ENCODE measurements around the gene NME8. TPM values are rescaled to one million over a fixed set of nuclear protein-coding genes. Genes with fewer than 3 reads are reported as not detected.

Gene NME8
- total RNA-seq, 1 experiment from 2014 or later = not detected

- Histone ChIP-seq H3K4me1 (ENCODE audit: insufficient read depth, low read length, poor library complexity, severe bottlenecking) (no peaks in the 10 kb centered on the region), H3K36me3 (ENCODE audit: insufficient read depth, low read length, poor library complexity, severe bottlenecking) (no peaks in the 10 kb centered on the region)
Observed at GRCh38 chr7:37901890-37902524, 53.6 kb downstream of the NME8 start.

DNA sequence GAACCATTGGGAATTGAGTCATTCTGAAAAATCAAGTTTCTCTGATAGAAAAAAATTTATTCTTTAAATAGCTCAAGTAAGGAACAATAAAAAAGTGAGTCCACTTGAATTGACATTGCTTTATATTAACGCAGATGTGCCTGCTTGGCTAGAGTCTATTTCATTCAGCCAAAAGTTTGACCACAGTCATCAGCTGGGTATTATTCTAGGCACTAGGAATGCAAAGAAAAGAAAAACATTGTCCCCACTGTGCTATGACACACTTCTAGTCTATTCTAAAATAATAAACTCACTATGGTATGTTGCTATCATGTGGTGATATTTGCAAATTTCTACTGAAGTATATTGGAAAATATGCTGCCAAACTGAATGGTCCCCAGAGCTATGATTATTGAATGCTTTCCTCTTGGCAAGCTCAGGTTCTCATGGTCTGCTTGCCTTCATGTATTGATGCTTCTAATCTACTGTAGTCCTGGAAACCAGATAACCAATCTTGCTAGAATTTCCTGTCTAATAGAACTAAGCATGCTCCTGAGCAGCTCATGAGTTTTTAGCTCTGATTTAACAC lies 59.9 kb downstream of the NME8 start:
- no peaks in the 10 kb centered on the region for H3K4me1 ChIP-seq (ENCODE audit: insufficient read depth, low read length, poor library complexity, severe bottlenecking)
- TF ChIP-seq EZH2 (IDR thresholded peaks at IDR 0.05; ENCODE audit: borderline replicate concordance, low read depth, low read length, poor library complexity, severe bottlenecking) = no peak
- TF ChIP-seq, protein P1, sequence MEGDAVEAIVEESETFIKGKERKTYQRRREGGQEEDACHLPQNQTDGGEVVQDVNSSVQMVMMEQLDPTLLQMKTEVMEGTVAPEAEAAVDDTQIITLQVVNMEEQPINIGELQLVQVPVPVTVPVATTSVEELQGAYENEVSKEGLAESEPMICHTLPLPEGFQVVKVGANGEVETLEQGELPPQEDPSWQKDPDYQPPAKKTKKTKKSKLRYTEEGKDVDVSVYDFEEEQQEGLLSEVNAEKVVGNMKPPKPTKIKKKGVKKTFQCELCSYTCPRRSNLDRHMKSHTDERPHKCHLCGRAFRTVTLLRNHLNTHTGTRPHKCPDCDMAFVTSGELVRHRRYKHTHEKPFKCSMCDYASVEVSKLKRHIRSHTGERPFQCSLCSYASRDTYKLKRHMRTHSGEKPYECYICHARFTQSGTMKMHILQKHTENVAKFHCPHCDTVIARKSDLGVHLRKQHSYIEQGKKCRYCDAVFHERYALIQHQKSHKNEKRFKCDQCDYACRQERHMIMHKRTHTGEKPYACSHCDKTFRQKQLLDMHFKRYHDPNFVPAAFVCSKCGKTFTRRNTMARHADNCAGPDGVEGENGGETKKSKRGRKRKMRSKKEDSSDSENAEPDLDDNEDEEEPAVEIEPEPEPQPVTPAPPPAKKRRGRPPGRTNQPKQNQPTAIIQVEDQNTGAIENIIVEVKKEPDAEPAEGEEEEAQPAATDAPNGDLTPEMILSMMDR (conservative IDR thresholded peaks at IDR 0.05; ENCODE audit: low read depth, low read length) = no peak
- ChIA-PET POLR2A (ENCODE audit: low non-redundant PET) (no interaction called here), CTCF (no interaction called here)
- H3K4me3 ChIP-seq (ENCODE audit: low read depth, low read length, poor library complexity, severe bottlenecking) = no peak overlapping the region
- peaks cover 5% of the 10 kb centered on the region for H3K27me3 ChIP-seq (replicated peaks; ENCODE audit: insufficient read depth, low read depth, low read length, poor library complexity)
- DNase-seq (ENCODE audit: low spot score) = no peak
- BruUV-seq (replicated peaks) = no TSS peak
- intact Hi-C loops (cut with micrococcal nuclease; ENCODE audit: unreplicated experiment) = no loop called here
- no peak overlapping the region for H3K27ac ChIP-seq (ENCODE audit: low read depth, low read length, poor library complexity, severe bottlenecking)
- no peaks in the 10 kb centered on the region for H3K36me3 ChIP-seq (ENCODE audit: insufficient read depth, low read length, poor library complexity, severe bottlenecking)
- no peaks in the 10 kb centered on the region for H3K9me3 ChIP-seq (ENCODE audit: low read depth, low read length, poor library complexity, severe bottlenecking)

More at GRCh38 chr7:37901890-37902524, 53.6 kb downstream of the NME8 start:
- POLR2A ChIA-PET (ENCODE audit: low non-redundant PET) = interaction anchor here (0.7 kb wide), 1 partner anchor 313 kb away, joined by 7 read pairs; no protein-coding TSS in a partner anchor
- H3K27me3 ChIP-seq (replicated peaks; ENCODE audit: insufficient read depth, low read depth, low read length, poor library complexity) = peaks cover 3% of the 10 kb centered on the region
- H3K27ac ChIP-seq (ENCODE audit: low read depth, low read length, poor library complexity, severe bottlenecking) = no peak overlapping the region
- peak; percentile 18 for DNase-seq (ENCODE audit: low spot score)
- BruUV-seq (replicated peaks) = no TSS peak
- intact Hi-C loops (cut with micrococcal nuclease; ENCODE audit: unreplicated experiment) = loop anchor here (2.0 to 5.0 kb wide), 5 partner anchors 135 to 467 kb away; no protein-coding TSS in a partner anchor
- no peak for TF ChIP-seq EZH2 (IDR thresholded peaks at IDR 0.05; ENCODE audit: borderline replicate concordance, low read depth, low read length, poor library complexity, severe bottlenecking)
- TF ChIP-seq, protein P1 (conservative IDR thresholded peaks at IDR 0.05; ENCODE audit: low read depth, low read length) = no peak
- no peak overlapping the region for H3K4me3 ChIP-seq (ENCODE audit: low read depth, low read length, poor library complexity, severe bottlenecking)
- CTCF ChIA-PET = interaction anchor here (0.6 to 2.4 kb wide), 13 partner anchors 10 to 466 kb away, joined by 3 to 9 read pairs (median 4); partner anchors contain the start of gene SFRP4
- no peaks in the 10 kb centered on the region for H3K9me3 ChIP-seq (ENCODE audit: low read depth, low read length, poor library complexity, severe bottlenecking)

- intact Hi-C loops (cut with micrococcal nuclease; ENCODE audit: unreplicated experiment) = no loop called here
- no peak overlapping the region for H3K27ac ChIP-seq (ENCODE audit: low read depth, low read length, poor library complexity, severe bottlenecking)
- DNase-seq (ENCODE audit: low spot score) = no peak
- ChIA-PET POLR2A (ENCODE audit: low non-redundant PET) (no interaction called here), CTCF (no interaction called here)
- H3K9me3 ChIP-seq (ENCODE audit: low read depth, low read length, poor library complexity, severe bottlenecking) = no peaks in the 10 kb centered on the region
- no peaks in the 10 kb centered on the region for H3K36me3 ChIP-seq (ENCODE audit: insufficient read depth, low read length, poor library complexity, severe bottlenecking)
- no peak overlapping the region for H3K4me3 ChIP-seq (ENCODE audit: low read depth, low read length, poor library complexity, severe bottlenecking)
- no peak for TF ChIP-seq EZH2 (IDR thresholded peaks at IDR 0.05; ENCODE audit: borderline replicate concordance, low read depth, low read length, poor library complexity, severe bottlenecking)
- TF ChIP-seq, protein P1 (conservative IDR thresholded peaks at IDR 0.05; ENCODE audit: low read depth, low read length) = no peak
- H3K27me3 ChIP-seq (replicated peaks; ENCODE audit: insufficient read depth, low read depth, low read length, poor library complexity) = peaks cover 38% of the 10 kb centered on the region
- BruUV-seq (replicated peaks) = no TSS peak
- H3K4me1 ChIP-seq (ENCODE audit: insufficient read depth, low read length, poor library complexity, severe bottlenecking) = peaks cover 15% of the 10 kb centered on the region
Observed at GRCh38 chr7:37912756-37913155, 64.4 kb downstream of the NME8 start.
